ENCODE data around the gene ME3. TPM values are rescaled to one million over a fixed set of nuclear protein-coding genes. Genes with fewer than 3 reads are reported as not detected.

The ME3 gene
- total RNA-seq, 1 donor from 2014 or later, result 0.92 TPM

- Mint-ChIP-seq H3K4me3 (ENCODE audit: unreplicated experiment) (no peak overlapping the region), H3K4me1 (ENCODE audit: unreplicated experiment) (peaks cover 42% of the 10 kb centered on the region), H3K27ac (ENCODE audit: unreplicated experiment) (no peak overlapping the region), H3K9me3 (ENCODE audit: unreplicated experiment) (no peaks in the 10 kb centered on the region), H3K27me3 (ENCODE audit: unreplicated experiment) (peaks cover 2% of the 10 kb centered on the region), H3K36me3 (ENCODE audit: low read depth, unreplicated experiment) (no peaks in the 10 kb centered on the region)
- DNase-seq (ENCODE audit: low spot score), result no peak
- TF ChIP-seq CTCF (IDR thresholded peaks at IDR 0.05; ENCODE audit: unreplicated experiment), result no peak
Measured at GRCh38 chr11:86513138-86513537, 159.3 kb downstream of the ME3 start.

GRCh38 chr11:86511086-86511551 is 161.3 kb downstream of the ME3 start:
- DNase-seq (ENCODE audit: low spot score), result no peak
- H3K9me3 Mint-ChIP-seq (ENCODE audit: unreplicated experiment), result no peaks in the 10 kb centered on the region
- no peak for TF ChIP-seq CTCF (IDR thresholded peaks at IDR 0.05; ENCODE audit: unreplicated experiment)
- H3K4me3 Mint-ChIP-seq (ENCODE audit: unreplicated experiment), result no peak overlapping the region
- no peaks in the 10 kb centered on the region for H3K36me3 Mint-ChIP-seq (ENCODE audit: low read depth, unreplicated experiment)
- H3K27ac Mint-ChIP-seq (ENCODE audit: unreplicated experiment), result no peak overlapping the region
- peaks cover 27% of the 10 kb centered on the region for H3K4me1 Mint-ChIP-seq (ENCODE audit: unreplicated experiment)
- H3K27me3 Mint-ChIP-seq (ENCODE audit: unreplicated experiment), result peaks cover 2% of the 10 kb centered on the region

- no peaks in the 10 kb centered on the region for H3K9me3 Mint-ChIP-seq (ENCODE audit: unreplicated experiment)
- H3K4me1 Mint-ChIP-seq (ENCODE audit: unreplicated experiment), result peaks cover 23% of the 10 kb centered on the region
- no peak overlapping the region for H3K27ac Mint-ChIP-seq (ENCODE audit: unreplicated experiment)
- no peaks in the 10 kb centered on the region for H3K36me3 Mint-ChIP-seq (ENCODE audit: low read depth, unreplicated experiment)
- DNase-seq (ENCODE audit: low spot score), result no peak
- H3K4me3 Mint-ChIP-seq (ENCODE audit: unreplicated experiment), result no peak overlapping the region
- no peak for TF ChIP-seq CTCF (IDR thresholded peaks at IDR 0.05; ENCODE audit: unreplicated experiment)
- H3K27me3 Mint-ChIP-seq (ENCODE audit: unreplicated experiment), result peaks cover 2% of the 10 kb centered on the region
Measured at GRCh38 chr11:86510674-86511073, 161.7 kb downstream of the ME3 start.

- Mint-ChIP-seq H3K9me3 (ENCODE audit: unreplicated experiment) (no peaks in the 10 kb centered on the region), H3K27me3 (ENCODE audit: unreplicated experiment) (peaks cover 2% of the 10 kb centered on the region), H3K4me3 (ENCODE audit: unreplicated experiment) (no peak overlapping the region), H3K4me1 (ENCODE audit: unreplicated experiment) (peaks cover 17% of the 10 kb centered on the region), H3K27ac (ENCODE audit: unreplicated experiment) (no peak overlapping the region), H3K36me3 (ENCODE audit: low read depth, unreplicated experiment) (no peaks in the 10 kb centered on the region)
- no peak for TF ChIP-seq CTCF (IDR thresholded peaks at IDR 0.05; ENCODE audit: unreplicated experiment)
- DNase-seq (ENCODE audit: low spot score), result no peak
Measured at GRCh38 chr11:86510097-86510496, 162.3 kb downstream of the ME3 start.

- no peaks in the 10 kb centered on the region for H3K9me3 Mint-ChIP-seq (ENCODE audit: unreplicated experiment)
Measured at GRCh38 chr11:86509588-86509974, 162.8 kb downstream of the ME3 start.

More at GRCh38 chr11:86509588-86509974, 162.8 kb downstream of the ME3 start:
- no peak for TF ChIP-seq CTCF (IDR thresholded peaks at IDR 0.05; ENCODE audit: unreplicated experiment)
- no peaks in the 10 kb centered on the region for H3K27me3 Mint-ChIP-seq (ENCODE audit: unreplicated experiment)
- H3K4me1 Mint-ChIP-seq (ENCODE audit: unreplicated experiment), result peaks cover 12% of the 10 kb centered on the region
- H3K27ac Mint-ChIP-seq (ENCODE audit: unreplicated experiment), result no peak overlapping the region
- no peak overlapping the region for H3K4me3 Mint-ChIP-seq (ENCODE audit: unreplicated experiment)
- DNase-seq (ENCODE audit: low spot score), result no peak
- H3K36me3 Mint-ChIP-seq (ENCODE audit: low read depth, unreplicated experiment), result no peaks in the 10 kb centered on the region

Measured in endothelial cell (in vitro differentiated cells).